GM19035 (cell line): ENCODE results near the gene NF1.
"Not testable (repeated sequence)": the region's sequence is repeated elsewhere in the genome, so short reads cannot be mapped to it uniquely, and the experiment has no call there.

Experiments
- ATAC-seq: cut with Tn5 transposase; IDR thresholded peaks from one replicate; pipeline ENCODE4 v1.9.1; 2021; ENCODE audit not compliant: unreplicated experiment

Gene NF1

GRCh38 chr17:31074772-31075555, 19.8 kb upstream of the NF1 start:
- ATAC-seq: no peak

- ATAC-seq: no peak
Measured at GRCh38 chr17:31078290-31078689, 16.5 kb upstream of the NF1 start.

- no peak for ATAC-seq
Measured at GRCh38 chr17:31079731-31080130, 15.0 kb upstream of the NF1 start.

- no peak for ATAC-seq
Measured at GRCh38 chr17:31085563-31085962, 9.2 kb upstream of the NF1 start.

- ATAC-seq: no peak
Measured at GRCh38 chr17:31089471-31089870, 5.3 kb upstream of the NF1 start.

GRCh38 chr17:31090650-31091049, 4.1 kb upstream of the NF1 start:
- ATAC-seq: not testable (repeated sequence)

GRCh38 chr17:31092475-31093064, 2.2 kb upstream of the NF1 start:
- ATAC-seq: no peak

- ATAC-seq: peak; percentile 7
Measured at GRCh38 chr17:31093866-31094599, 744 bp upstream of the NF1 start.

GRCh38 chr17:31095236-31096105, 694 bp downstream of the NF1 start:
- ATAC-seq: peak; percentile 22

- ATAC-seq: no peak
Measured at GRCh38 chr17:31096106-31096436, 1.3 kb downstream of the NF1 start.

- no peak for ATAC-seq
Measured at GRCh38 chr17:31099016-31099415, 4.2 kb downstream of the NF1 start.

GRCh38 chr17:31100840-31101459, 6.2 kb downstream of the NF1 start:
- no peak for ATAC-seq

- ATAC-seq: no peak
Measured at GRCh38 chr17:31101943-31102342, 7.2 kb downstream of the NF1 start.

GRCh38 chr17:31105991-31106390, 11.2 kb downstream of the NF1 start:
- ATAC-seq: no peak

GRCh38 chr17:31111183-31111582, 16.4 kb downstream of the NF1 start:
- ATAC-seq: no peak

- ATAC-seq: no peak
Measured at GRCh38 chr17:31112001-31112661, 17.4 kb downstream of the NF1 start.

- not testable (repeated sequence) for ATAC-seq
Measured at GRCh38 chr17:31113368-31113767, 18.6 kb downstream of the NF1 start.

- ATAC-seq: no peak
Measured at GRCh38 chr17:31113939-31114338, 19.2 kb downstream of the NF1 start.

GRCh38 chr17:31114956-31115555, 20.3 kb downstream of the NF1 start:
- ATAC-seq: no peak

GRCh38 chr17:31116167-31116566, 21.4 kb downstream of the NF1 start:
- no peak for ATAC-seq
